Fibroblast of villous mesenchyme (primary cell): Measurements from ENCODE around the gene ING5. TPM values are rescaled to one million over a fixed set of nuclear protein-coding genes. Genes with fewer than 3 reads are reported as not detected.
"Not testable (repeated sequence)": the region's sequence is repeated elsewhere in the genome, so short reads cannot be mapped to it uniquely, and the experiment has no call there.

Experiments
- DNase-seq: peaks from one replicate; pipeline ENCODE4 v3.0.0-alpha.2; 2010; ENCODE audit warnings: low read depth
- H3K4me3 ChIP-seq: 2 replicates; pipeline ENCODE4 v1.5.1; 2011; ENCODE audit warnings: low read depth, mild to moderate bottlenecking, low read length
- total RNA-seq: library from RNA; depleted of rRNA; stranded (reverse); fragments of >200 nt; gene quantifications from 2 replicates; pipeline ENCODE4 v1.2.3, GENCODE V29; 2012
- TF ChIP-seq, protein P1 (sequence below): IDR thresholded peaks from 2 replicates; pipeline ENCODE4 v1.5.1; 2012; ENCODE audit warnings: low read depth, mild to moderate bottlenecking, low read length; ENCODE audit not compliant: insufficient read depth

Gene ING5
- total RNA-seq, 1 donor, result 21.2 TPM

- no peak overlapping the region for H3K4me3 ChIP-seq
- peak; percentile 31 for DNase-seq
- TF ChIP-seq, protein P1, sequence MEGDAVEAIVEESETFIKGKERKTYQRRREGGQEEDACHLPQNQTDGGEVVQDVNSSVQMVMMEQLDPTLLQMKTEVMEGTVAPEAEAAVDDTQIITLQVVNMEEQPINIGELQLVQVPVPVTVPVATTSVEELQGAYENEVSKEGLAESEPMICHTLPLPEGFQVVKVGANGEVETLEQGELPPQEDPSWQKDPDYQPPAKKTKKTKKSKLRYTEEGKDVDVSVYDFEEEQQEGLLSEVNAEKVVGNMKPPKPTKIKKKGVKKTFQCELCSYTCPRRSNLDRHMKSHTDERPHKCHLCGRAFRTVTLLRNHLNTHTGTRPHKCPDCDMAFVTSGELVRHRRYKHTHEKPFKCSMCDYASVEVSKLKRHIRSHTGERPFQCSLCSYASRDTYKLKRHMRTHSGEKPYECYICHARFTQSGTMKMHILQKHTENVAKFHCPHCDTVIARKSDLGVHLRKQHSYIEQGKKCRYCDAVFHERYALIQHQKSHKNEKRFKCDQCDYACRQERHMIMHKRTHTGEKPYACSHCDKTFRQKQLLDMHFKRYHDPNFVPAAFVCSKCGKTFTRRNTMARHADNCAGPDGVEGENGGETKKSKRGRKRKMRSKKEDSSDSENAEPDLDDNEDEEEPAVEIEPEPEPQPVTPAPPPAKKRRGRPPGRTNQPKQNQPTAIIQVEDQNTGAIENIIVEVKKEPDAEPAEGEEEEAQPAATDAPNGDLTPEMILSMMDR, result no peak
Measured at GRCh38 chr2:241759067-241759807, 57.4 kb downstream of the ING5 start.

- H3K4me3 ChIP-seq, DNase-seq: not testable (repeated sequence)
Measured at GRCh38 chr2:241759893-241760292, 58.1 kb downstream of the ING5 start.

GRCh38 chr2:241760301-241760771 is 58.5 kb downstream of the ING5 start:
- DNase-seq, result no peak
- no peak overlapping the region for H3K4me3 ChIP-seq
- TF ChIP-seq, protein P1, result no peak

DNA sequence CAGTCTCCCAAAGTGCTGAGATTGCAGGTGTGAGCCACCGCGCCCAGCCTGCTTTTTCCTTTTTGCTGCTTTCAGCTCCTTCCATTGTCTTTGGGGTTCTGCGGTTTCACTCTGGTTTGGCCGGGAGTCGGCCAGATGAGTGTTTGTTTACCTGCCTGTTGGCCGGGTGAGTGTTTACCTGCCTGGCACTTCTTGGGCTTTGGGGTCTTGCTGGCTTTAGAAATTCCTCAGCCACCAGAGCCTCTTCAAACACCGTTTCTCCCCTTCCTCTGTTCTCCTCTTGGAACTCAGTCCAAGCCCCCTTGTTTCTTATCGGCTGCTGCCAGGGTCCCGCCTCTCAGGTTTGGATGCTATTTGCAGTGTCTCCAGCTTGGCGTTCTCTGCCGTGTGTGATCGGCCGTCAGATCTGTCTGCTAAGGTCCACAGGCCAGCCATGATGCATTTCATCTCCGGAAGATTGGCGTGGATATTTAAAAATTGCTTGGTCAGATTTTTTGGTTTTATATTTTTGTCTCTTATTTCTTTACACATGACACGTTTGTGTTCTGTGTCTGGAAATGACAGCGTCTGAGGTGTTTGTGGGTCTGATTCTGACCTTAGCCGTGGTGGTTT is 60.6 kb downstream of the ING5 start:
- H3K4me3 ChIP-seq, result no peak overlapping the region
- TF ChIP-seq, protein P1, result no peak
- DNase-seq, result no peak

- no peak for DNase-seq
- H3K4me3 ChIP-seq, result no peak overlapping the region
- TF ChIP-seq, protein P1, result no peak
Measured at GRCh38 chr2:241762933-241763369, 61.1 kb downstream of the ING5 start.

DNA sequence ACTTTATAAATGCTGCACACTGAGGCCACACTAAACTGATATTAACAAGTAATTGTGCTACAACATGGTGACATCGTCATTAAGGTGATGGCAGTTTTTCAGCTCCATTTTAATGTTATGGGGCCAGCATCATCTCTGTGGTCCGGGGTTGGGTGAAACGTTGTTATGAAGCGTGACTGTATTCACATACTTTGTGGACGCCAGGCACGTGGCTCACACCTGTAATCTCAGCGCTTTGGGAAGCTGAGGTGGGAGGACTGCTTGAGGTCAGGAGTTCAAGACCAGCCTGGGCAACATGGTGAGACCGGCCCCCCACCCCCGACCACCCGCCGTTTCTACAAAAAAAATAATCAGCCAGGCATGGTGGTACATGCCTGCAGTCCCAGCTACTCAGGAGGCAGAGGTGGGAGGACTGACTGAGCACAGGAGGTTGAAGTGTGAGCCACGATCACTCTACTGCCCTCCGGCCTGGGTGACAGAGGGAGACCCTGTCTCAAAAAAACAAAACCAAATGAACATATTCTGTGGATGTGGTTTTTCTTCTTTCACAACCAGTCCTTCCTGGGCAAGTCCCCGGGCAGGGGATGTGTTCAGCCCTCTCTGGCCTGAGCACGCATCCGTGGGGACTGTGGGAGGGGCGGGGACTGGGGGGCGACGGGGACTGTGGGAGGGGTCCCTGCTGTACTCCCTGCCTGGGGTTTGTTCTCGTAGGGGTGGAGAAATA is 61.9 kb downstream of the ING5 start:
- TF ChIP-seq, protein P1, result no peak
- no peak overlapping the region for H3K4me3 ChIP-seq
- DNase-seq, result no peak
